PC-9 (cell line): ENCODE measurements around the gene DUSP9.

Experiments
- EZH2 ChIP-seq: fragments of 200-600 bp; sonication (generic); IDR thresholded peaks from 2 replicates; pipeline ENCODE4 v1.8.0; 2017; ENCODE audit warnings: antibody characterized with exemption, low read depth
- TF ChIP-seq, protein P1 (sequence below): fragments of 200-600 bp; sonication (generic); conservative IDR thresholded peaks from 2 replicates; pipeline ENCODE4 v1.6.1; 2017; ENCODE audit warnings: mixed run types, antibody characterized with exemption, mild to moderate bottlenecking, moderate library complexity

DNA sequence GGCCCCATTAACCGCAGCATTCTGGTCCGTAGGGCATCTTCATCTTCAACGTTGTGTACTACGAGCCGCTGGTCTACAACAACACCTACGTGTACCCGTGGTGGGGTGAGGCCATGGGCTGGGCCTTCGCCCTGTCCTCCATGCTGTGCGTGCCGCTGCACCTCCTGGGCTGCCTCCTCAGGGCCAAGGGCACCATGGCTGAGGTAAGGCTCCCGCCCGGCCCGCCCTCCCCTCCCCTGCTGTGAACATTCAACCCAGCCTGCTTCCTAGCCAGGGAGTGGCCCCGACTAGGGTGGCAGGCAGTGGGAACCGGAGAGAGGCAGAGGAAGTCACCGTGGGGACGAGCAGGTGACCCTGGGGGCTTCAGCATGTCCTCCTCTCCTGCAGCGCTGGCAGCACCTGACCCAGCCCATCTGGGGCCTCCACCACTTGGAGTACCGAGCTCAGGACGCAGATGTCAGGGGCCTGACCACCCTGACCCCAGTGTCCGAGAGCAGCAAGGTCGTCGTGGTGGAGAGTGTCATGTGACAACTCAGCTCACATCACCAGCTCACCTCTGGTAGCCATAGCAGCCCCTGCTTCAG is 47.8 kb downstream of the DUSP9 start:
- TF ChIP-seq, protein P1, sequence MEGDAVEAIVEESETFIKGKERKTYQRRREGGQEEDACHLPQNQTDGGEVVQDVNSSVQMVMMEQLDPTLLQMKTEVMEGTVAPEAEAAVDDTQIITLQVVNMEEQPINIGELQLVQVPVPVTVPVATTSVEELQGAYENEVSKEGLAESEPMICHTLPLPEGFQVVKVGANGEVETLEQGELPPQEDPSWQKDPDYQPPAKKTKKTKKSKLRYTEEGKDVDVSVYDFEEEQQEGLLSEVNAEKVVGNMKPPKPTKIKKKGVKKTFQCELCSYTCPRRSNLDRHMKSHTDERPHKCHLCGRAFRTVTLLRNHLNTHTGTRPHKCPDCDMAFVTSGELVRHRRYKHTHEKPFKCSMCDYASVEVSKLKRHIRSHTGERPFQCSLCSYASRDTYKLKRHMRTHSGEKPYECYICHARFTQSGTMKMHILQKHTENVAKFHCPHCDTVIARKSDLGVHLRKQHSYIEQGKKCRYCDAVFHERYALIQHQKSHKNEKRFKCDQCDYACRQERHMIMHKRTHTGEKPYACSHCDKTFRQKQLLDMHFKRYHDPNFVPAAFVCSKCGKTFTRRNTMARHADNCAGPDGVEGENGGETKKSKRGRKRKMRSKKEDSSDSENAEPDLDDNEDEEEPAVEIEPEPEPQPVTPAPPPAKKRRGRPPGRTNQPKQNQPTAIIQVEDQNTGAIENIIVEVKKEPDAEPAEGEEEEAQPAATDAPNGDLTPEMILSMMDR = no peak
- no peak for TF ChIP-seq EZH2
